ENCODE results near the gene ALKAL2.

ALKAL2 gene

GRCh38 chr2:238869-239268 is 49.0 kb downstream of the ALKAL2 start:
- DNase-seq = no peak

GRCh38 chr2:238431-238830 is 49.5 kb downstream of the ALKAL2 start:
- no peak for DNase-seq

- DNase-seq = no peak
Observed at GRCh38 chr2:237878-238277, 50.0 kb downstream of the ALKAL2 start.

- DNase-seq = no peak
Observed at GRCh38 chr2:236993-237539, 50.8 kb downstream of the ALKAL2 start.

GRCh38 chr2:234421-234820 is 53.5 kb downstream of the ALKAL2 start:
- DNase-seq = no peak

- DNase-seq = no peak
Observed at GRCh38 chr2:233030-233429, 54.9 kb downstream of the ALKAL2 start.

GRCh38 chr2:231521-232185 is 56.2 kb downstream of the ALKAL2 start:
- no peak for DNase-seq
